IPS-15b (cell line): ENCODE measurements around the gene DOCK9.
A peak's percentile ranks its signal among the peaks of the same experiment; 100 is the strongest.
"Not testable (repeated sequence)": the region's sequence is repeated elsewhere in the genome, so short reads cannot be mapped to it uniquely, and the experiment has no call there.

ENCODE experiments used
- H3K27me3 ChIP-seq: one replicate; pipeline ENCODE4 v1.6.1; 2013; ENCODE audit warnings: low read length; ENCODE audit not compliant: control insufficient read depth, insufficient read depth
- H3K36me3 ChIP-seq: one replicate; pipeline ENCODE4 v1.6.1; 2013; ENCODE audit warnings: low read length; ENCODE audit not compliant: control insufficient read depth, insufficient read depth
- H3K4me1 ChIP-seq: one replicate; pipeline ENCODE4 v1.6.1; 2013; ENCODE audit warnings: mild to moderate bottlenecking, low read length; ENCODE audit not compliant: control insufficient read depth, insufficient read depth
- H3K4me3 ChIP-seq: one replicate; pipeline ENCODE4 v1.5.1; 2013; ENCODE audit warnings: low read depth, low read length
- H3K9ac ChIP-seq: one replicate; pipeline ENCODE4 v1.6.1; 2013; ENCODE audit warnings: low read depth, mild to moderate bottlenecking, low read length
- H3K9me3 ChIP-seq: one replicate; pipeline ENCODE4 v1.6.1; 2013; ENCODE audit warnings: mild to moderate bottlenecking, low read length; ENCODE audit not compliant: control insufficient read depth, insufficient read depth

The DOCK9 gene

DNA sequence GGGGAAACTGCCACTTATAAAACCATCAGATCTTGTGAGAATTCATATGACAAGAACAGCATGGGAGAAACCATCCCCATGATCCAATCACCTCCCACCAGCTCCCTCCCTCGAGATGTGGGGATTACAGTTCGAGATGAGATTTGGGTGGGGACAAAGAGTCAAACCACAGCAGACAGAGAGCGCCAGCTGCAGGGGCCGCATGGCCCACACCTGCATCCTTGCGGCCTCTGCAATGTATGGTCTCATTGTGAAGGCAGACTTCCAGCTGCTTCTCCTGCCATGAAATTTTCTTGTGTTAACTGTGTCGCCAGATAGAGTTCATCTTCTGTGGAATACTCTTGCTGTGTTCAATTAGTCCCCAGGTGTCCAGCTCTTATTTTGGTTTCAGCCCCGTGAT, 208.1 kb downstream of the DOCK9 start:
- Histone ChIP-seq H3K36me3 (no peaks in the 10 kb centered on the region), H3K4me1 (no peaks in the 10 kb centered on the region), H3K27me3 (no peaks in the 10 kb centered on the region), H3K9ac (no peak overlapping the region), H3K9me3 (no peaks in the 10 kb centered on the region), H3K4me3 (no peak overlapping the region)

DNA sequence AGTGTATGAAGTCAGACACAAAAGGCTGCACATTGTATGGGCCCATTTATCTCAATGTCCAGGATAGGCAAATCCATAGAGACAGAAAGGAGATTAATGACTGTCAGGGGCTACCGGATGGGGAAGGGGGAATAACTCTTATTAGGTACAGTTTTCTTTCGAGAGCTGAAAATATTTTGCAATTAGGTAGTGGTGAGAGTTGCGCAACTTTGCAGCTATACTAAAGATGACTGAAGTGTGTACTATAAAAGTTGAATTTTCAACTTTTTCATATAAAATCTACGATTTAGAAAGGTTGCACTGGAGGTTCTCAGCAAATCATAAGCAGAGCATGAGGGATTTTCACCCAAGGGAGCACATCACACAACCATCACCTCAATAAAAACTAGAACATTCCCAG, 209.3 kb downstream of the DOCK9 start:
- H3K4me1 ChIP-seq, result no peaks in the 10 kb centered on the region
- no peak overlapping the region for H3K9ac ChIP-seq
- no peak overlapping the region for H3K4me3 ChIP-seq
- H3K9me3 ChIP-seq, result no peaks in the 10 kb centered on the region
- H3K27me3 ChIP-seq, result no peaks in the 10 kb centered on the region
- H3K36me3 ChIP-seq, result no peaks in the 10 kb centered on the region

- Histone ChIP-seq H3K9me3 (no peaks in the 10 kb centered on the region), H3K36me3 (no peaks in the 10 kb centered on the region), H3K4me3 (no peak overlapping the region), H3K4me1 (no peaks in the 10 kb centered on the region), H3K27me3 (no peaks in the 10 kb centered on the region), H3K9ac (no peak overlapping the region)
Measured at GRCh38 chr13:98766697-98767096, 211.2 kb downstream of the DOCK9 start.

GRCh38 chr13:98765996-98766519, 211.8 kb downstream of the DOCK9 start:
- no peak overlapping the region for H3K9ac ChIP-seq
- H3K36me3 ChIP-seq, result no peaks in the 10 kb centered on the region
- no peaks in the 10 kb centered on the region for H3K4me1 ChIP-seq
- no peaks in the 10 kb centered on the region for H3K9me3 ChIP-seq
- H3K4me3 ChIP-seq, result no peak overlapping the region
- no peaks in the 10 kb centered on the region for H3K27me3 ChIP-seq

- Histone ChIP-seq H3K9ac (no peak overlapping the region), H3K4me3 (no peak overlapping the region), H3K4me1 (no peaks in the 10 kb centered on the region)
Measured at GRCh38 chr13:98761986-98762616, 215.8 kb downstream of the DOCK9 start.

DNA sequence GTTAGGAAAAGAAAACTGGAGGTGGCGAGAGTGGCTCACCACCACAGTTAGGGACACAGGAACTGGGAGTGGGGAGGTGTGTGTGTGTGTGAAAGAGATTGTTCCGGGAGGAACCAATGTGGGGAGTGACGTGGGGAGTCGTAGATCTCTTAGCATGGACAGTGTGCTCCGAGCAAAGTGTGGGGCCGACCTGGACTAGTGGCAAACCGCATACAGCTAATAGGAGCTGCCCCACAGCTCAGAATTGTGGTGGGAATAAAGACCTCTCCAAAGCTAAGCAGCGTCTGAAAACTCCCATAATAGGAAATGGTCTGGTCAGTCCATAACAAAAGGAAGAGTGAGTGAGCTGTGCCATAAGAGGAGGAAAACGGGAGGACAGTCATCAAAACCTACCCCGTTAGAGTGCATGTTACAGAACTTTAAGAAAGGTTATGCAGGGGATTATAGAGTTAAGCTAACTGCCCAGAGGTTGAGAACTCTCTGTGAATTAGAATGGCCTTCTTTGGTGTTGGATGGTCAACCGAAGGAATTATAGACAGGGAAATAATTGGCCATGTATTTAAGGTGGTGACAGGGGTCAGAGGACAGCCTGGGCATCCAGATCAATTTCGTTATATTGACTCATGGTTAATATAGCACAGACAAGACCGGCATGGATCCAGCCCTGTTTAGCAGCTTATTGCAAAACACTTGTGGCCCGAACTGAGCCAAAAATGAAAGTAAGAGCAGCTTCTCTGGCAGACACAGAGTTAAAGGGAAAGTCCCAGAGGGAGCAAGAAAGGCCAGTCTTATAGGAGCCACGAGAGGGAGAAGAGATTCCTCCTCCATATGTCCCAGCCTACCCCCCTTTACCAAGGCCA, 216.5 kb downstream of the DOCK9 start:
- Histone ChIP-seq H3K9ac (no peak overlapping the region), H3K4me1 (no peaks in the 10 kb centered on the region), H3K36me3 (no peaks in the 10 kb centered on the region), H3K4me3 (no peak overlapping the region), H3K9me3 (no peaks in the 10 kb centered on the region), H3K27me3 (no peaks in the 10 kb centered on the region)

More at GRCh38 chr13:98761986-98762616, 215.8 kb downstream of the DOCK9 start:
- Histone ChIP-seq H3K36me3 (no peaks in the 10 kb centered on the region), H3K9me3 (no peaks in the 10 kb centered on the region), H3K27me3 (no peaks in the 10 kb centered on the region)

DNA sequence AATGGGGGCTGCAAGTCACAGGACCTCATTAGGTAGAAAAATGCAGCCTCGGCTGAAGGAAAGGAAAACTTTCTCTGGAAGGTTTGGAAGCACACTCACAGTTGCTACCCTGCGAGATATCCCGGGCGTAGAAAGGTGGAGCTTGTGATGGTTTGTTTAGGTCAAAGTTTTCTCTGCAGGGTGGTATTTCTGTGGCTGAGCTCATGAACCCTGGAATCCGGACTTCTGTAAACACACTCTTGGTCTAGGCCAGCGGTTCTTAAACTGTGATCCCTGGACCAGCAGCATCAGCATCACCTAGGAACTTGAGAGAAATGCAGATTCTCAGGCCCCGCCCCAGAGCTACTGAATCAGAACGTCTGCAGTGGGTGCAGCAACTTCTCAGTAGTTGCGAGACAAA, 222.1 kb downstream of the DOCK9 start:
- H3K36me3 ChIP-seq, result no peaks in the 10 kb centered on the region
- H3K4me3 ChIP-seq, result no peak overlapping the region
- no peak overlapping the region for H3K9ac ChIP-seq
- H3K27me3 ChIP-seq, result peaks cover 15% of the 10 kb centered on the region
- H3K4me1 ChIP-seq, result no peaks in the 10 kb centered on the region
- H3K9me3 ChIP-seq, result no peaks in the 10 kb centered on the region

DNA sequence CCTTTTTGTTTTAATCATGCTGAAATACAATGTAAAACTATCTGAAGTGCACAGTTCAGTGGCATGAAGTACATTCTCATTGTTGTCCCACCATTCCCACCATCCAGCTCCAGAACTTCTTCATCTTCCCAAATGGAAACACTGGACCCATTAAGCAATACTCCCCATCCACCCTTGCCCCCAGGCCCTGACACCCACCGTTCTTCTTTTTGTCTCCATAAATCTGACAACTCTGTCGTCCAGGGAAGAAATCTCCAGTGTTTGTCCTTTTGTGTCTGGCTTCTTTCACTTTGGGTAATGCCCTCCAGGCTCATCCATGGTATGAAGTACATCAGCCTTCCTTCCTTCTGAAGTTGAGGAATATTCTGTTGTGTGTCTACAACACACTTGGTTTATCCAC, 222.7 kb downstream of the DOCK9 start:
- Histone ChIP-seq H3K9ac (no peak overlapping the region), H3K4me3 (no peak overlapping the region), H3K4me1 (no peaks in the 10 kb centered on the region), H3K9me3 (no peaks in the 10 kb centered on the region), H3K36me3 (no peaks in the 10 kb centered on the region), H3K27me3 (peaks cover 15% of the 10 kb centered on the region)

- H3K27me3 ChIP-seq, result peaks cover 15% of the 10 kb centered on the region
- H3K4me1 ChIP-seq, H3K4me3 ChIP-seq, H3K36me3 ChIP-seq, H3K9ac ChIP-seq, H3K9me3 ChIP-seq: not testable (repeated sequence)
Measured at GRCh38 chr13:98754468-98754867, 223.4 kb downstream of the DOCK9 start.

DNA sequence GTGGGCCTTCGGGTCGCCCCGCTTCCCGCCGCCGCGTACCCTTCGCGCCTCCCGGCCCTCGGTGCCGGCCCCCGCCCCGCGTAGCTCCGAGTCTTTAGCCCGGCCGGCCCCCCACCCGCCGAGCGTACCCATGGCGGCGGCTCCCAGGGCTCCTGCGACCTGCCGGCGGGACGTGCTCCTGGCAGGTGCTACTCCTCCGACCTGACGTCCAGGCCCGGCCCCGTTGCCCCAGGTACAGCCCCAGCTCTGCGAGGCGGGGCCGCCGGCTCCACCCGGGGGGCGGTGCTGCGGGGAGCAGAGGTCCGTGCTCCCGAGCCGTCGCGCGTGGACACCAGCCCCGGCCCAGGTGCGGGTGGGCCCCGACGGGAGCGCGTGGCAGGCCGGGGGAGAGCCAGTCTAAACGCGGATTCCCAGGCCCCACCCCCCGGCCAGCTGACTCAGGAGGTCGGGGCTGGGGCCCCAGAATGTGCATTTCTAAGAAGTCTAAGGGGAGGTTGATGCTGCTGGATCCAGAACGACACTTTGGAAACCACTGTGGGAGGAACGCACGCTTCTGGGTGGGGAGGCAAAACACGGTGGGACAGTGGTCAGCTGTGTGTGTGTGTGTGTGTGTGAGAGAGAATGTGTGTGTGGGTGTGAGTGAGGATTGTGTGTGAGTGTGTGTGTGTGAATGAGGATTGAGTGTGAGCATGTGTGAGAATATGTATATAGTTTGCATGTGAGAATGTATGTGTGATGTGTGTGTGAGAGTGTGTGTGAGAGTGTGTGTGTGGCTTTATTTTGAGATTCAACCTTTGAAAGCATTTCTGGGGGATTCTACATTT, 225.2 kb downstream of the DOCK9 start, which contains the start of gene SLC15A1:
Gene SLC15A1, minus strand, starts transcription at position 206 of the 824 bp plus-strand sequence. Its CDS starts 74 bp downstream, at position 132.
- peak within 1 kb of the TSS; percentile 79 for H3K4me3 ChIP-seq
- no peaks in the 10 kb centered on the region for H3K9me3 ChIP-seq
- no peaks in the 10 kb centered on the region for H3K4me1 ChIP-seq
- no peaks in the 10 kb centered on the region for H3K36me3 ChIP-seq
- H3K27me3 ChIP-seq, result peaks cover 15% of the 10 kb centered on the region
- H3K9ac ChIP-seq, result peak within 1 kb of the TSS; percentile 73

DNA sequence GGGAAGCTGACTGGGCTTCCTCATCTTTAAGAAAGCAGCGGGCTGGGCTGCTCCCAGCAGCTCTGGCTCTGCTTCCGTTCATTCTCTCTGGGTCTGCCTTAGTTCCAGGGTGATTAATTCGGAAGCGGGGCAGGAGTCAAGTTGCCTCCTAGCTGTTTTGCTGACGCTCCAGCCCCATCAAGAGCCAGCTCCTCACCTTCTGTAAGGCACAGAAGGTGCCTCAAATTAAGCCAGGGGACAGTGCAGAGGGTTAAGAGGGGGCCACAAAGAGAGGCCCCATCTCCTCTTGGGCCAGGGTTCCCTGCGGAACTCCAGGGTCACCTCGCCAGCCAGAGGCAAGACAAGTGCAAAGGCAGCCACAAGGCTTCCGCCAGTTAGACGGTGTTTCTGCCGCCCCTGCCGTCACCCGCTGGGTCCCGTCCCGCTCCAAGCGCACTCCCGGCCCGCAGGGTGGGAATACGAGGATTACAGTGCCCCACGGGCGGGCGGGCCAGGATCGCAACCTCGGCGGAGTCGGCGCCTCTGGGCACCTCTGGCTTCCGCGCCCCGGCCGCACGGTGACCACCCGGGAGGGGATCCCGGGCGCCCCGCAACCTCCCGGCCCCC, 225.9 kb downstream of the DOCK9 start:
- Histone ChIP-seq H3K36me3 (no peaks in the 10 kb centered on the region), H3K27me3 (peaks cover 15% of the 10 kb centered on the region), H3K4me1 (no peaks in the 10 kb centered on the region), H3K4me3 (peak overlapping the region; percentile 79), H3K9me3 (no peaks in the 10 kb centered on the region), H3K9ac (peak overlapping the region; percentile 73)
